ENCODE data around the gene RIN3. TPM values are rescaled to one million over a fixed set of nuclear protein-coding genes. Genes with fewer than 3 reads are reported as not detected.

RIN3 gene
- polyA plus RNA-seq, 3 donors = 42.8 to 144 (median 54.6) TPM

GRCh38 chr14:92716131-92716530 lies 202.6 kb downstream of the RIN3 start:
- intact Hi-C loops (cut with micrococcal nuclease) = no loop called here
- Histone ChIP-seq H3K9ac (ENCODE audit: insufficient read depth, low read length, poor library complexity, severe bottlenecking) (no peak overlapping the region), H2AFZ (ENCODE audit: insufficient read depth, low read depth, low read length, poor library complexity, severe bottlenecking) (no peak overlapping the region), H3K79me2 (ENCODE audit: insufficient read depth, low read length) (no peaks in the 10 kb centered on the region), H3K9me3 (replicated peaks in 1 of 2; ENCODE audit: control insufficient read depth in 1 of 2, insufficient read depth in 1 of 2, low read length in 2 of 2) (no peaks in the 10 kb centered on the region), H4K20me1 (ENCODE audit: insufficient read depth, low read length) (no peaks in the 10 kb centered on the region), H3K4me2 (replicated peaks; ENCODE audit: extremely low read depth, low read length, poor library complexity, severe bottlenecking) (no peak overlapping the region), H3K4me1 (ENCODE audit: control insufficient read depth in 1 of 2, insufficient read depth in 2 of 2, low read length in 2 of 2) (no peaks in the 10 kb centered on the region), H3K36me3 (replicated peaks in 1 of 2; ENCODE audit: control insufficient read depth in 1 of 2, insufficient read depth in 2 of 2, low read length in 2 of 2) (no peaks in the 10 kb centered on the region), H3K4me3 (replicated peaks in 1 of 3; ENCODE audit: low read depth in 2 of 3, low read length in 3 of 3) (no peak overlapping the region), H3K27ac (ENCODE audit: low read depth in 1 of 2, low read length in 2 of 2) (no peak overlapping the region), H3K27me3 (ENCODE audit: control insufficient read depth in 2 of 2, insufficient read depth in 2 of 2, low read length in 2 of 2) (no peaks in the 10 kb centered on the region)
- peaks cover 0 to 2% (median 0%) of the 10 kb centered on the region in 7 donors for H3K9me3 Mint-ChIP-seq
- peaks cover 4% of the 10 kb centered on the region for H3K4me1 Mint-ChIP-seq
- WGBS (ENCODE audit: insufficient coverage) = 96% methylated on average over 7 of the region's 10 CpGs
- no peak overlapping the region for H3K4me3 Mint-ChIP-seq
- H3K27ac Mint-ChIP-seq = no peak overlapping the region
- TF ChIP-seq, protein P1, sequence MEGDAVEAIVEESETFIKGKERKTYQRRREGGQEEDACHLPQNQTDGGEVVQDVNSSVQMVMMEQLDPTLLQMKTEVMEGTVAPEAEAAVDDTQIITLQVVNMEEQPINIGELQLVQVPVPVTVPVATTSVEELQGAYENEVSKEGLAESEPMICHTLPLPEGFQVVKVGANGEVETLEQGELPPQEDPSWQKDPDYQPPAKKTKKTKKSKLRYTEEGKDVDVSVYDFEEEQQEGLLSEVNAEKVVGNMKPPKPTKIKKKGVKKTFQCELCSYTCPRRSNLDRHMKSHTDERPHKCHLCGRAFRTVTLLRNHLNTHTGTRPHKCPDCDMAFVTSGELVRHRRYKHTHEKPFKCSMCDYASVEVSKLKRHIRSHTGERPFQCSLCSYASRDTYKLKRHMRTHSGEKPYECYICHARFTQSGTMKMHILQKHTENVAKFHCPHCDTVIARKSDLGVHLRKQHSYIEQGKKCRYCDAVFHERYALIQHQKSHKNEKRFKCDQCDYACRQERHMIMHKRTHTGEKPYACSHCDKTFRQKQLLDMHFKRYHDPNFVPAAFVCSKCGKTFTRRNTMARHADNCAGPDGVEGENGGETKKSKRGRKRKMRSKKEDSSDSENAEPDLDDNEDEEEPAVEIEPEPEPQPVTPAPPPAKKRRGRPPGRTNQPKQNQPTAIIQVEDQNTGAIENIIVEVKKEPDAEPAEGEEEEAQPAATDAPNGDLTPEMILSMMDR (IDR thresholded peaks at IDR 0.05) = no peak
- H3K36me3 Mint-ChIP-seq = no peaks in the 10 kb centered on the region
- no peak for DNase-seq
- H3K27me3 Mint-ChIP-seq (ENCODE audit: low read depth in 3 of 3) = peaks cover 2 to 6% (median 3%) of the 10 kb centered on the region in 3 donors

DNA sequence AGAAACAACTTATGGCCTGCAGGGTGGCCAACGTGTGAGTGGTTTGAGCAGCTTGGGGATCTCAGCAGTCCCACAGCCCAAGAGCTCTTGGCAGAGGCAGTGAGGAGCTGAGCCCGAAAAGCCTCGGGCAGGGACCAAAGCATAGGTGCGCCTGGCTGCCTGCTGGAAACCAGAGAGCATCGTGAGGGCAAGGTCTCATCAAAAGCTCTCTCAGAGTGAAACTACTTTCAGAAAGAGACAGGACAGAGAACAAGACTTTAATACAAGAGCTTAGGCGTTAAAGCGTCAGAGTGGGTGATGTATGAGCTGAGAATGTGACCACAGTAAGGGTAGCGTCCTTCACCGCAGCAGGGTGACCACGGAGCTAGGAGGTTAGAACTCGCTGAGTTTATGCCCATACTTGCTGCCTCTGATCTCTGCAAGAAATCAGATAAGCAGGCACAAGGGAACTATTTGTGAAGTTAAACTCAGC lies 204.0 kb downstream of the RIN3 start:
- H2AFZ ChIP-seq (ENCODE audit: insufficient read depth, low read depth, low read length, poor library complexity, severe bottlenecking) = no peak overlapping the region
- Mint-ChIP-seq H3K27me3 (ENCODE audit: low read depth in 3 of 3) (peaks cover 2 to 6% (median 3%) of the 10 kb centered on the region in 3 donors), H3K27ac (no peak overlapping the region), H3K4me3 (no peak overlapping the region), H3K36me3 (no peaks in the 10 kb centered on the region), H3K4me1 (peaks cover 4% of the 10 kb centered on the region), H3K9me3 (peaks cover 0 to 2% (median 0%) of the 10 kb centered on the region in 7 donors)
- H3K4me1 ChIP-seq (ENCODE audit: control insufficient read depth in 1 of 2, insufficient read depth in 2 of 2, low read length in 2 of 2) = no peaks in the 10 kb centered on the region
- H3K9ac ChIP-seq (ENCODE audit: insufficient read depth, low read length, poor library complexity, severe bottlenecking) = no peak overlapping the region
- no peak overlapping the region for H3K4me3 ChIP-seq (replicated peaks in 1 of 3; ENCODE audit: low read depth in 2 of 3, low read length in 3 of 3)
- WGBS (ENCODE audit: insufficient coverage) = 81% methylated on average over 9 of the region's 11 CpGs
- no peak overlapping the region for H3K4me2 ChIP-seq (replicated peaks; ENCODE audit: extremely low read depth, low read length, poor library complexity, severe bottlenecking)
- H4K20me1 ChIP-seq (ENCODE audit: insufficient read depth, low read length) = no peaks in the 10 kb centered on the region
- intact Hi-C loops (cut with micrococcal nuclease) = no loop called here
- H3K27me3 ChIP-seq (ENCODE audit: control insufficient read depth in 2 of 2, insufficient read depth in 2 of 2, low read length in 2 of 2) = no peaks in the 10 kb centered on the region
- TF ChIP-seq, protein P1 (IDR thresholded peaks at IDR 0.05) = no peak
- no peaks in the 10 kb centered on the region for H3K79me2 ChIP-seq (ENCODE audit: insufficient read depth, low read length)
- H3K36me3 ChIP-seq (replicated peaks in 1 of 2; ENCODE audit: control insufficient read depth in 1 of 2, insufficient read depth in 2 of 2, low read length in 2 of 2) = no peaks in the 10 kb centered on the region
- no peaks in the 10 kb centered on the region for H3K9me3 ChIP-seq (replicated peaks in 1 of 2; ENCODE audit: control insufficient read depth in 1 of 2, insufficient read depth in 1 of 2, low read length in 2 of 2)
- no peak for DNase-seq
- no peak overlapping the region for H3K27ac ChIP-seq (ENCODE audit: low read depth in 1 of 2, low read length in 2 of 2)
